ENCODE results near the gene SLC6A7.

GRCh38 chr5:150245111-150245789 lies 55.4 kb downstream of the SLC6A7 start:
- TF ChIP-seq POLR2A (IDR thresholded peaks at IDR 0.05), result no peak
- TF ChIP-seq, protein P1, sequence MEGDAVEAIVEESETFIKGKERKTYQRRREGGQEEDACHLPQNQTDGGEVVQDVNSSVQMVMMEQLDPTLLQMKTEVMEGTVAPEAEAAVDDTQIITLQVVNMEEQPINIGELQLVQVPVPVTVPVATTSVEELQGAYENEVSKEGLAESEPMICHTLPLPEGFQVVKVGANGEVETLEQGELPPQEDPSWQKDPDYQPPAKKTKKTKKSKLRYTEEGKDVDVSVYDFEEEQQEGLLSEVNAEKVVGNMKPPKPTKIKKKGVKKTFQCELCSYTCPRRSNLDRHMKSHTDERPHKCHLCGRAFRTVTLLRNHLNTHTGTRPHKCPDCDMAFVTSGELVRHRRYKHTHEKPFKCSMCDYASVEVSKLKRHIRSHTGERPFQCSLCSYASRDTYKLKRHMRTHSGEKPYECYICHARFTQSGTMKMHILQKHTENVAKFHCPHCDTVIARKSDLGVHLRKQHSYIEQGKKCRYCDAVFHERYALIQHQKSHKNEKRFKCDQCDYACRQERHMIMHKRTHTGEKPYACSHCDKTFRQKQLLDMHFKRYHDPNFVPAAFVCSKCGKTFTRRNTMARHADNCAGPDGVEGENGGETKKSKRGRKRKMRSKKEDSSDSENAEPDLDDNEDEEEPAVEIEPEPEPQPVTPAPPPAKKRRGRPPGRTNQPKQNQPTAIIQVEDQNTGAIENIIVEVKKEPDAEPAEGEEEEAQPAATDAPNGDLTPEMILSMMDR (IDR thresholded peaks at IDR 0.05), result no peak

Data from upper lobe of left lung (tissue), 4 donors.